ENCODE measurements around the gene CAMSAP3.

GRCh38 chr19:7658219-7658686 lies 62.6 kb downstream of the CAMSAP3 start:
- TF ChIP-seq CTCF (IDR thresholded peaks at IDR 0.05) (no peak), POLR2A (IDR thresholded peaks at IDR 0.05) (no peak)
